Fibroblast of gingiva (primary cell): ENCODE results near the gene HSD17B12.
A peak's percentile ranks its signal among the peaks of the same experiment; 100 is the strongest.
"Not testable (repeated sequence)": the region's sequence is repeated elsewhere in the genome, so short reads cannot be mapped to it uniquely, and the experiment has no call there.

ENCODE experiments used
- DNase-seq: peaks from one replicate; pipeline ENCODE4 v3.0.0-alpha.2; 2011; ENCODE audit warnings: low read depth

Gene HSD17B12

DNA sequence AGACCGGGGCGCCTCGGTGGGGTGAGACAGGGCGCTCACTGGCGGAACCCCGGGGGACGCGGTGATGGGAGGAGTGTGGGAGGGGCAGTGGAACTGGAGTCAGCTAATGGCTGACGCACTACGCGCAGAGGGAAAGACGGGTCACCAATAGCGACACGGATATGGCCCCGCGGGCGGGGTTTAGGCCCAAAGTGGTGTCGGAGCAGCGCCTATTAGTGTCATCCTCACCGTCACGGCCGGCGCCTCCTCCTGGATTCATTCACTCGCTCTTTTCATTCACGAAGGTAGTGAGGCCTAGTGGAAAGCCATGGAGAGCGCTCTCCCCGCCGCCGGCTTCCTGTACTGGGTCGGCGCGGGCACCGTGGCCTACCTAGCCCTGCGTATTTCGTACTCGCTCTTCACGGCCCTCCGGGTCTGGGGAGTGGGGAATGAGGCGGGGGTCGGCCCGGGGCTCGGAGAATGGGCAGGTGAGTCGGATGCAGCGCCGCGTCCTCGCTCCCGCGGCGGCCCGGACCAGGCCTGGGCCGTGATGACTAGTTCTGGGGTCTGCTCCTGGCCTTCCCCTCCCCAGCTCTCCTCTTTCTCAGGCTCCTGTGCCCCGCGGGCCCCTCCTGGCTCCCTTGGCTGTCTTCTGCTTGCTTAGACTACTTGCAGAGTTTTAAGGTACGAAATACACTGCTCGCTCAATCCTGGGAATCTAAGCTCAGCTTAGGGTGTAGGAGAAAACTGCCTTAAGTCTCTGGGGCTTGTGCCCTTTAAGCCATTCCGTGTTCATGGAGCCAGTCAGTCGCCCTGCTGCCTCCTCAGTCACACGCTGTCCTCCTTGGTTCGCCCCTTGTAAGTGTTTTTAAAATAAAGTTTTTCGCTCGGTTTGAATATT lies at the start of gene HSD17B12:
HSD17B12 (plus strand) TSS at position 218 of the 880 bp plus-strand sequence; CDS start at position 308, 90 bp downstream.
- peak; percentile 99 for DNase-seq

DNA sequence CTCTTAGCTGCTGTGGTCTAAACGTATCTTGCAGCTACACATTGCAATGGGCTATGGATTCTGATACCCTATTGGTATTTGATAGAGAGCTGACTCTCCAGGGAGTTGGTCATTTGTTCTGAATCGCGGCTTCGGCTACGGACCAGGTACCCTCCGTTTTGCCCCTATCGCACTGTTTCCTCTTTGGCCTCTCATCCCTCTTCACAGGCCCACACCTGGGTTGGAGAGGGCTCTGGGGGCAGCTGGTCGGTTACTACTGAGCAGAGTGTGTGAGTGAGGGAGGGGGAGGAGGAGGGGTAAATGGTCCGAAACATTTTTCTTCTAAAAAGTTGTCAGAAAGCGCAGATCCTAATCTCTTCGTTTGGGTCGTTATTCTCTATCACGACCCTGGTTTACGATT lies 48.8 kb upstream of the HSD17B12 start:
- no peak for DNase-seq

DNA sequence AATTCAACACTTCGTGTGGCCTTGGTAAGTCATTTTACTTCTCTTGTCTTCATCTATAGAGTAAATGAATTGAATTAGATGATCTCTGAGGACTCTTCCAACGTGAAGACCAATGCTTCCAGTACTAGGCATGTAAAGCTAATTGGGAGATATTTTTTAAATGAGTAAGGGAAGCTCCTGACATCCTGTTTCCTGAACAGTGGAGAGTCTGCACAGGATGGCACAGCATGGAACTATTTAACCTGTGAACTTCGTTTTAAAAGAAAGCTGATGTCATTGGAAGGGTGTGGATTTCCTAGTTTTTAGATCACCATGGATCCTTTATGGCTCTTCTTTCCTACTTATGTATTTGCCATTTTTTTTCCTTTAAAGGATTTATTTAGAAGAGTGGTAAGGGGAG lies 48.4 kb upstream of the HSD17B12 start:
- no peak for DNase-seq

GRCh38 chr11:43638717-43639116 lies 41.8 kb upstream of the HSD17B12 start:
- DNase-seq, result no peak

- no peak for DNase-seq
Observed at GRCh38 chr11:43639224-43639623, 41.3 kb upstream of the HSD17B12 start.

GRCh38 chr11:43639920-43640319 lies 40.6 kb upstream of the HSD17B12 start:
- no peak for DNase-seq

DNA sequence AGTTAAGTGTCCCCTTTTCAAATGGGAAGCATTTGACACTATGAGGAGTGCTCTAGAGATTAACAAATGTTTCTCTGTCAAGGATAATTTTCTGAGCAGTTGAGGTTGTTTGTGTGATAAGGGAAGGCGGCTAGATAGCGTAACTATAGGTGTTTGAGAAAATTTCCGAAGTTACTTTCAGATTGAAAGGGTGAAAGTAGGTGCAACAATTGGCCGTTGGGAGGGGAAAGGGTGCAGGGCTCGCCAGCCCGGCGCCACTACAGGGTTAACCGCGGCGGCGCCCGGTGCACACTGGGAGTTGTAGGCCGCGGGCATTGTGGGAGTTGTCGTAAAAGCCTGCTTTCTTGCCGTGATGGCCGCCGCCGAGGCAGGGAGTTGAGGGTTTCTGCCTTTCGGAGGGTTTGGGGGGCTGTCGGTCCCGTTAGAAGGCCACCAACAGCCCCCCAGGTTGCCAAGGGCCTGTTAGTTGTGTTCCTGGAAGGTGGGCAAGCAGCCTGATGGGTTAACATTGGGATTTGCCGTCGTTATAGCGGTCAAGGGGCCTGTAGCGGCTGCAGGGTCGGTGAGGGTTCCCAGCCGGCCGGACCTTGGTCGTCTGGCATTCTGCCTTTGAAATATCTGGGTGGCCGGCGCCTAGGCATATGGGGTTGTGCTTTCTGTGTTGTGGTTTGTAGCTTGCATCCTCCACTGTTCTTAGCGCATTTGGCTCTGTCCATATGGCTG lies 36.5 kb upstream of the HSD17B12 start:
- DNase-seq, result peak; percentile 85

DNA sequence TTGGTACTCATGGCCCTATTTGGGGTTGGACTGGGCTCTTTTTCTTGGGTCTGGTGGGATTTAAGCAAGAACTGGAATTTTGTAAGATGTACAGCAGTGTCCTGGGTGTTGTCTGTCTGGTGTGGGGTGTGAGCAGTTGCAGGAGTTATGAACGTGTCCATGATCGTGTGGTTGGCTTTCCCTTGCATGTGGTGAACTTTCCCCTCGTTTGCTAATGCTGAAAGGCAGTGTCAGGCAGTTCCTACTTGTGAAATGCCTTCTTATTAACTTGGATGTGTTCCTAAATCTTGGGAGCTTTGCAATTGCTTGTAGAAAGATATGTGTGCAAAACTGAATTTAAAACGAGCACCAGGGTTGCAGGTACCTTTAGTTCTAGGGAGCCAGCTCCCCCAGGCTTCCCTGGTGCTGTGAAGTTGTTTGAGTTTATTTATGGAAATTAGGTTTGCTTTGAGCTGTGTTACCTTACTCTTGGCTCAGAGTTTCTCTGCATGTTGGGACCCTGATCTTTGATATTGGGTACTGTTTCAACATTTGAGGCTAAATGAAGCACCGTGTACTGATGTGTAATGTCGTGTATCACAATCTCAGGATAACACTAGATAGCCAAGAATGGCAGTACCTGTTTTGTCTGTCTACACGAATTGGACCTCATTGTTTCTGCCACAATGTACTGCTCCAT lies 35.8 kb upstream of the HSD17B12 start:
- peak; percentile 56 for DNase-seq

DNA sequence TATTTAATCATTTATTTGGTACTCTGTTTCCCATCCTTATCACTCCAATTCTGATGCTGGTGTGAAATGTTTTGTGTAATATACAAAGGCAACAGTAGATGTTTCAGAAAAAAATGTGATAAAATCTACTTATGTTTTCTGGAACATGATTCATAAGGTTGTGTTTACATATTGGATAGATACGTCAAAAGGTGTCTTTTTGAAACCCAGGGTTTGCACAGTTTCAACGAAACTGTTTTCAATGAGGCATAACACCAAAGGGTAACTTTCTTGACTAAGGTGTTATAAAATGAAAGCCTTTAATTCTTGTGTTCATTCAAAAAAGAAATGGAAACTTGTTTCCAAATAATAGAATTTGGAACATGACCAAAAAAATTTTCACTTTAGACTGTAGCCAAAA lies 33.8 kb upstream of the HSD17B12 start:
- DNase-seq, result no peak

- no peak for DNase-seq
Observed at GRCh38 chr11:43648888-43649287, 31.6 kb upstream of the HSD17B12 start.

DNA sequence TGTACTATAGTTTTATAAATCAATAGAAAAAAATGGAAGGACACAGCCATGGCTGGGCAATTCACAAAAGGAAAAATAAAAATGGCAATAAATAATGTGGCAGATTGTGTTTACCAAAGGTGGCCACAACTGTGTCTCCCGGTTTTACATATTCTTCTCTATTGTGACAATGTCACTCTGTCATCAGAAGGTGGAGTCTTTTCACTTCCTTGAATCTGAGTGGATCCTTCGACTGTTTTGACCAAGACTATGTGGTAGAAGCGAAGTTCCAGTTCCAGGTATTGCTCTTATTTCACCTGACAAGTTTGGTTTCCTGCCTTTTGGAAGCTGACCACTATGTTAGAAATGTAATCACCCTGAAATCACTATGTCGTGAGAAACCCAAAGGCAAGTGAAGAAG lies 31.0 kb upstream of the HSD17B12 start:
- DNase-seq, result no peak

DNA sequence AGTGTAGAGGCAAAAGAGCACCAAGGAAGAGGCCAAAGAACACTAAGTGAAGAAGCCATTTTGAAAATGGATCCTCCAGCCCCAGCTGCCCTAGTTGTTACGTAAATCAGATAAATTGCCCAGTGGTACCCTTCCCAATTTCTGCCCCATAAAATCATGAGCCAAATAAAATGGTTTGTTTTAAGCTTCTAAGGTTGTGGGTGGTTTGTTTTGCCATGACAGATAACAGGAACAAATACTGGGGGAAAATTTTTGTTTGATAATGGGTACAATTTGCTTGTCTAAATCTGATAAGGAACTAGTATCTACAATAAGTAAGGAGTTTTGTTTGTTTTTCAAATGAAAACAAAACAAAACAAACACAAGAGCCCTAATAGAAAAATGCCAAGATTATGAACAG lies 30.6 kb upstream of the HSD17B12 start:
- no peak for DNase-seq

DNA sequence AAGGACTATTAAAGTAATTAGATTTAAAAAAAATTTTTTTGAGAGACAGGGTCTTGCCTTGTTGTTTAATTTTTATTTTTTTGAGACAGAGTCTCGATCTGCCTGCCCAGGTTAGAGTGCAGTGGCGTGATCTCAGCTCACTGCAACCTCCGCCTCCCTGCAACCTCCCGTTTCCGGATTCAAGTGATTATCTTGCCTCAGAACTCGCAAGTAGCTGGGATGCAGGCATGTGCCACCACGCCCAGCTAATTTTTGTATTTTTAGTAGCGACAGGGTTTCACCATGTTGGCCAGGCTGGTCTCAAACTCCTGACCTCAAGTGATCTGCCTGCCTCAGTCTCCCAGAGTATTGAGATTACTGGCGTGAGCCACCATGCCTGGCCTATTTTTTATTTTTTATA lies 17.5 kb upstream of the HSD17B12 start:
- DNase-seq, result not testable (repeated sequence)

- DNase-seq, result no peak
Observed at GRCh38 chr11:43664295-43664694, 16.2 kb upstream of the HSD17B12 start.

DNA sequence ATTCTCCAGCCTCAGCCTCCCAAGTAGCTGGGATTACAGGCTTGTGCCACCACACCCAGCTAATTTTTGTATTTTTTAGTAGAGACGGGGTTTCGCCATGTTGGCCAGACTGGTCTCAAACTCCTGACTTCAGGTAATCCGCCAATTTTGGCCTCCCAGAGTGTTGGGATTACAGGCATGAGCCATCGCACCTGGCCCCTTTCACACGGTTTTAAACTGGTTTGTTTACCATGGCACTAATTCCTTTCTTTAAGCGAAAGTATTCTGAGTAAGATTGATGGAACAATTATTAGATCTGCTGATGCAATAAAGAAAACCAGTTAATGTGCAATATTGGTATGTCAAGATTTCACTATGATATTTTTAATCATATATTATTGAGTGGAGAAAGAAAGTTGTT lies 9.3 kb upstream of the HSD17B12 start:
- DNase-seq, result not testable (repeated sequence)

DNA sequence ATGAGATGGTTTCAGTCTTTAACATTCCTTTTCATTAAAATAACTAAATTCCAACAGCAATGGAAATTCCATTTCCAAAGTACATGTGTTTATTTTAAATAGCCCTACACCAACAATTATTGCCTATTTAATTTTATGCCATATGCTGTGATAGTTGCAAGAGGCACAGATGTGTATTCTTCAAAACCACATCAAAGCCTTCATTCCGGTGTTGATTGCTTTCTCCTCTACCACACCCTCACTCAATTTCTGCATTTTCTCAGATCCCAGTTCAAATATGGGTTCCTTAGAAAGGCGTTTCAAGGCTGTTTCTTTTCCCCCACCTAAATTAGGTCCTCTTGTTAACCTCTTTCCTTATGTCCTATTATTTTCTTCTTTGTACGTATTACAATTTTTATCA lies 6.0 kb upstream of the HSD17B12 start:
- DNase-seq, result no peak

GRCh38 chr11:43676933-43677332 lies 3.6 kb upstream of the HSD17B12 start:
- no peak for DNase-seq

DNA sequence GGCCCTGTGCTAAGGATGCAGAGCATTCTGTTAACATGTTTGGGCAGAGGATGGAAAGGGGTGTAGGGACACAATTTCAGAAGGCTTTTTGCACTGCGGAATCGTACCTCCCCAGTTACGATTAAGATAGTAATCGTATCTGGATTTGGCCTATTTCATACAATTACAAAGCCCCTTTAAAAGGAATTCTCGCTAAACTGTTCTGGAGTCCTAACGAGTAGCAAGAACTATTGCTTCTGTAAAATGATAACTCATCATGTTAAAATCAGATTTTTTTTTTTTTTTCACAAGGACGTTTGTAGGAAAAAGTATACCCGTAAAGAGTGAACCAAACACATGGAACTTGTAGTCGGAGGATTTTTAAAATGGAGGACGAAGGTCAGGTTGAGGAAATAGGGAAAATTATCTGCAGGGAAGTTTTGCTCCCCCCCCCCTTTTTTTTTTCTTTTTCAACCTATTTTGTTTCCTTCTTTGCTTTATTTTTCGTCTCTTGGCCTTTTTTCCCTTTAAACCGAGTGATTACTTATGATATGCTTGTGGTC lies 934 bp downstream of the HSD17B12 start:
- peak; percentile 5 for DNase-seq

DNA sequence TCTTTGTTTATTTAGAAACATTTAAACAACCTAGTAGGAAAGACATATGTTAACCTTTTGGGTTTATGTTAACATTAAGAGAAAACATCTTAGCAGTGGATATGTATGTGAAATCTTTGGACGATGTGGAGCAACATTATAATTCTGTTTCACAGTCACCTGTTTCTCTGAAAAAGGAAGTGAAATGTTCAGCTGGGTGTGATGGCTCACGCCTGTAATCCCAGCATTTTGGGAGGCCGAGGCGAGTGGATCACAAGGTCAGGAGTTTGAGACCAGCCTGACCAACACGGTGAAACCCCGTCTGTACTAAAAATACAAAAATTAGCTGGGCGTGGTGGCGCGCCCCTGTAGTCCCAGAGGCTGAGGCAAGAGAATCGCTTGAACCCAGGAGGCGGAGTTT lies 1.5 kb downstream of the HSD17B12 start:
- DNase-seq, result not testable (repeated sequence)

GRCh38 chr11:43685440-43685839 lies 4.9 kb downstream of the HSD17B12 start:
- peak; percentile 8 for DNase-seq

DNA sequence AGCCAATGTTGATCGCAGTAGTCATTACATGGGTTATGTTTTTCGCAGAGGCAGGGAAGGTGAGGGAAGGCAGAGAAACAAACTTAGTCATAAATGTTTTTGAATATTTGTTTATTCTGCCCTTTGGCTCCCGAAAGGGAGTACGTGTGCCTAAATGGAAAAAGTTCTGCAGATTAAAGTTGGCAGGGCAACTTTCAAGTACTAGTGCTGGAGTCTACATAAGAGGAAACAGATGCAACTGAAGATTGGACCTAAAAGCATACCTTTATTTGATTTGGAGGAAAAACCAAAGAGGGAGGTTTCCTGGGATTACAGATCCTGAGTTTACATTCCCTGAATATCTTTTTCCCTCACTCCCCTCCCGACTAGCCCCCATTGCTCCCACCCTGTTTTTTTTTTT lies 5.7 kb downstream of the HSD17B12 start:
- no peak for DNase-seq

GRCh38 chr11:43687120-43687791 lies 6.7 kb downstream of the HSD17B12 start:
- DNase-seq, result peak; percentile 83
